Endothelial cell of umbilical vein (primary cell): Measurements from ENCODE around the gene OR5T1. TPM values are rescaled to one million over a fixed set of nuclear protein-coding genes. Genes with fewer than 3 reads are reported as not detected.

Source experiments
- BruUV-seq: library from RNA; stranded (reverse); fragments of 400-500 nt; replicated peaks from 2 replicates; lab custom pipeline; 2021; lab: Mats Ljungman, UMichigan
- CTCF ChIA-PET: fragments of 300-600, 350-600 bp; sonication (Branson Sonifier 250); formaldehyde crosslinking; loops from one replicate; lab custom pipeline; 2021; ENCODE audit warnings: antibody characterized with exemption, inconsistent platforms; lab: Charles Lee
- POLR2A ChIA-PET: fragments of 300-600, 350-600 bp; sonication (Branson Sonifier 250); formaldehyde crosslinking; loops from one replicate; lab custom pipeline; 2021; ENCODE audit warnings: antibody characterized with exemption, inconsistent platforms; lab: Charles Lee
- DNase-seq: peaks from one replicate; pipeline ENCODE4 v3.0.0-alpha.2; 2011; ENCODE audit warnings: low read depth, low spot score
- FAIRE-seq: peaks from 2 replicates; lab custom pipeline; 2011; peaks lifted over from hg19 to GRCh38; lab: Jason Lieb, UNC
- H2AFZ ChIP-seq: 2 replicates; pipeline ENCODE4 v1.6.0; 2012; ENCODE audit warnings: low read depth, low read length, control low read depth, inconsistent platforms
- H3K27ac ChIP-seq: 2 replicates; pipeline ENCODE4 v1.5.1; 2011; ENCODE audit warnings: low read depth, mild to moderate bottlenecking, control low read depth, low read length, moderate library complexity; ENCODE audit not compliant: insufficient read depth
- H3K27me3 ChIP-seq, 2 experiments: 2 replicates each; pipeline versions ENCODE4 v1.6.0 to v1.6.1; 2011; ENCODE audit warnings: low read length in 2 of 2, mixed read lengths in 1 of 2; ENCODE audit not compliant: control insufficient read depth in 2 of 2, insufficient read depth in 2 of 2
- H3K36me3 ChIP-seq, 2 experiments: 2 replicates in 1 of 2; 3 replicates in 1 of 2; pipeline ENCODE4 v1.5.1; 2011; ENCODE audit warnings: low read length in 2 of 2, mild to moderate bottlenecking in 1 of 2, moderate library complexity in 1 of 2; ENCODE audit not compliant: control insufficient read depth in 2 of 2, insufficient read depth in 2 of 2; ENCODE audit errors: extremely low read depth in 1 of 2
- H3K4me1 ChIP-seq: 3 replicates; pipeline ENCODE4 v1.5.1; 2011; ENCODE audit warnings: mild to moderate bottlenecking, low read length; ENCODE audit not compliant: control insufficient read depth, insufficient read depth; ENCODE audit errors: extremely low read depth
- H3K4me2 ChIP-seq: 2 replicates; pipeline ENCODE4 v1.6.1; 2011; ENCODE audit warnings: low read length, control low read depth, mixed read lengths; ENCODE audit not compliant: insufficient read depth
- H3K4me3 ChIP-seq, 3 experiments: fragments of 200-600 bp in 1 of 3; sonication (generic), shearing (Covaris generic) in 1 of 3; replicated peaks in 1 of 3; 2 replicates each; pipeline ENCODE4 v1.5.1; 2011 to 2016; ENCODE audit warnings: control low read depth in 3 of 3, low read length in 3 of 3, mild to moderate bottlenecking in 2 of 3, inconsistent platforms in 1 of 3, low read depth in 1 of 3, moderate library complexity in 1 of 3; ENCODE audit not compliant: insufficient read depth in 1 of 3
- H3K79me2 ChIP-seq: 2 replicates; pipeline ENCODE4 v1.6.0; 2012; ENCODE audit warnings: low read length, inconsistent platforms; ENCODE audit not compliant: control insufficient read depth, insufficient read depth
- H3K9ac ChIP-seq: replicated peaks from 2 replicates; pipeline ENCODE3; 2011; ENCODE audit warnings: low read length, control low read depth; ENCODE audit not compliant: insufficient read depth; ENCODE audit errors: extremely low read depth
- H3K9me1 ChIP-seq: replicated peaks from 3 replicates; pipeline ENCODE4 v1.6.0; 2011; ENCODE audit warnings: mild to moderate bottlenecking, low read length; ENCODE audit not compliant: control insufficient read depth, insufficient read depth; ENCODE audit errors: extremely low read depth
- H3K9me3 ChIP-seq: replicated peaks from 2 replicates; pipeline ENCODE4 v1.5.1; 2012; ENCODE audit warnings: low read length, inconsistent platforms; ENCODE audit not compliant: control insufficient read depth, insufficient read depth
- H4K20me1 ChIP-seq: replicated peaks from 2 replicates; pipeline ENCODE3; 2011; ENCODE audit warnings: mild to moderate bottlenecking, low read length; ENCODE audit not compliant: control insufficient read depth, insufficient read depth; ENCODE audit errors: extremely low read depth
- CTCF ChIP-seq, 2 donors: IDR thresholded peaks; 1 replicate in 1 of 2; 2 replicates in 1 of 2; pipeline ENCODE4 v1.5.1; 2011; ENCODE audit warnings: low read length in 2 of 2, mild to moderate bottlenecking in 2 of 2, moderate library complexity in 2 of 2, control low read depth in 1 of 2, inconsistent platforms in 1 of 2, low read depth in 1 of 2; ENCODE audit not compliant: insufficient read depth in 1 of 2; ENCODE audit errors: extremely low read depth in 1 of 2
- EZH2 ChIP-seq: IDR thresholded peaks from 2 replicates; pipeline ENCODE4 v1.6.1; 2012; ENCODE audit warnings: borderline replicate concordance, low read depth, mild to moderate bottlenecking, moderate library complexity, low read length, inconsistent platforms; ENCODE audit not compliant: severe bottlenecking
- FOS ChIP-seq: IDR thresholded peaks from 2 replicates; pipeline ENCODE4 v1.6.1; 2011; ENCODE audit warnings: mild to moderate bottlenecking, low read length, moderate library complexity, borderline replicate concordance; ENCODE audit not compliant: insufficient read depth
- GATA2 ChIP-seq: IDR thresholded peaks from 2 replicates; pipeline ENCODE4 v1.7.0; 2011; ENCODE audit warnings: low read depth, mild to moderate bottlenecking, moderate library complexity, mixed read lengths, low read length; ENCODE audit not compliant: insufficient read length, insufficient read depth
- JUN ChIP-seq: IDR thresholded peaks from 2 replicates; pipeline ENCODE4 v1.6.1; 2011; ENCODE audit warnings: borderline replicate concordance, low read depth; ENCODE audit not compliant: insufficient read length, insufficient read depth
- MYC ChIP-seq: IDR thresholded peaks from one replicate; pipeline ENCODE4 v1.6.1; 2011; ENCODE audit warnings: mild to moderate bottlenecking, low read depth, low read length
- POLR2A ChIP-seq: IDR thresholded peaks from 2 replicates; pipeline ENCODE4 v1.6.1; 2012; ENCODE audit warnings: low read depth, mild to moderate bottlenecking, control low read depth, low read length
- POLR2AphosphoS5 ChIP-seq: IDR thresholded peaks from 2 replicates; pipeline ENCODE4 v1.6.1; 2012; ENCODE audit warnings: low read depth, mild to moderate bottlenecking, control low read depth, low read length, moderate library complexity; ENCODE audit not compliant: insufficient read depth
- dilution Hi-C: fragments of 300-500 bp; cut with MboI; formaldehyde crosslinking; loops from one replicate; pipeline ENCODE4 v1.15.0; 2019; ENCODE audit warnings: low sequenced_read_pairs; ENCODE audit not compliant: extremely low pct_ligation_motif_present
- intact Hi-C: fragments of 100-400 bp; cut with micrococcal nuclease; formaldehyde crosslinking; loops from one replicate; pipeline ENCODE4 v1.10.0; 2022
- polyA plus RNA-seq, 4 experiments: library from polyadenylated mRNA; depleted of rRNA in 3 of 4; stranded (reverse) in 3 of 4; unstranded in 1 of 4; fragments of >200 nt; gene quantifications; 2 replicates each; pipeline versions ENCODE4 v1.2.1 to v1.2.3, GENCODE V29; 2011 to 2012; ENCODE audit warnings: missing spikeins in 1 of 4
- total RNA-seq: library from RNA; stranded (reverse); gene quantifications from 2 replicates; pipeline ENCODE4 v1.2.3, GENCODE V29; 2021
- TF ChIP-seq, protein P1 (sequence below): IDR thresholded peaks from 2 replicates; pipeline ENCODE4 v1.6.1; 2011; ENCODE audit not compliant: insufficient read depth, insufficient read length

The OR5T1 gene
- total and polyA plus RNA-seq, 2 donors (not counting 3 experiments of a cell fraction or from before 2014, with no cell fraction given): not detected

DNA sequence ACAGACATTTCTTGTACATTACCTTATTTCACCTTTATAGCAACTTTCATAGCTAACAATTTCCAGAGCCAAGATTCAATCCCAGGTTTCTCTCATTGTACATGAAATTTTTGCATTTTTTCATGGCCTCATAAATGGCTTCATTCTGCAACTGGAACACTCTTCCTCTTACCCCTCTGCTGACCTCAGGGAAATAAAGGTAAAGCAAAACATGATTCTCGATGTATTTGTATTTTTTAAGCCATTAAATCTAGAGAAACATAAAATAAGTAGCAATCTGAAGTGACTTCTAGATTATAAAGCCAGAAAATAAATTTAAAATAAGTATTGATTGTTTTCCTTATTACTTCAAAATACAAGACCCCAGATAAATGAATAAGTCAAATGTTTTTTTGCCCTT, 39.8 kb upstream of the OR5T1 start, which contains the start of gene OR5T2:
OR5T2 (minus strand) TSS at position 101 of the 400 bp plus-strand sequence. CDS start 1,193 bp downstream, outside the sequence.
- TF ChIP-seq FOS: no peak
- no peak for TF ChIP-seq CTCF (IDR thresholded peaks at IDR 0.05; ENCODE audit: extremely low read depth in 1 of 2, insufficient read depth in 1 of 2, low read depth in 1 of 2, low read length in 2 of 2)
- TF ChIP-seq, protein P1, sequence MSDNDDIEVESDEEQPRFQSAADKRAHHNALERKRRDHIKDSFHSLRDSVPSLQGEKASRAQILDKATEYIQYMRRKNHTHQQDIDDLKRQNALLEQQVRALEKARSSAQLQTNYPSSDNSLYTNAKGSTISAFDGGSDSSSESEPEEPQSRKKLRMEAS: no peak
- no peak for TF ChIP-seq EZH2
- no peak for TF ChIP-seq MYC
- no peak for TF ChIP-seq JUN
- TF ChIP-seq POLR2A: no peak
- no peak for TF ChIP-seq POLR2AphosphoS5
- TF ChIP-seq GATA2: no peak
- H3K9me3 ChIP-seq: peaks cover 2% of the 10 kb centered on the region
- no TSS peak for BruUV-seq
- H3K9me1 ChIP-seq: no peaks in the 10 kb centered on the region
- H3K27ac ChIP-seq: no peak within 1 kb of the TSS
- CTCF ChIA-PET: no interaction called here
- no peak within 1 kb of the TSS for H3K9ac ChIP-seq
- no peaks in the 10 kb centered on the region for H3K36me3 ChIP-seq
- no peaks in the 10 kb centered on the region for H4K20me1 ChIP-seq
- FAIRE-seq (no peak), DNase-seq (no peak)
- POLR2A ChIA-PET: no interaction called here
- intact Hi-C loops: no loop called here
- H2AFZ ChIP-seq: no peak within 1 kb of the TSS
- dilution Hi-C loops: no loop called here
- no peak within 1 kb of the TSS for H3K4me3 ChIP-seq
- no peaks in the 10 kb centered on the region for H3K27me3 ChIP-seq
- no peaks in the 10 kb centered on the region for H3K4me1 ChIP-seq
- H3K79me2 ChIP-seq: no peaks in the 10 kb centered on the region
- H3K4me2 ChIP-seq: no peak within 1 kb of the TSS
